CD4-positive, alpha-beta T cell (primary cell): Measurements from ENCODE around the gene PTPRO. TPM values are rescaled to one million over a fixed set of nuclear protein-coding genes. Genes with fewer than 3 reads are reported as not detected.

Source experiments
- ATAC-seq: fragments of 200-7000 bp; cut with Tn5 transposase; one replicate; pipeline ENCODE4 v1.10.0; 2022; ENCODE audit warnings: mild to moderate bottlenecking; ENCODE audit not compliant: poor library complexity
- CTCF ChIA-PET: fragments of 350-600 bp; sonication (Branson Sonifier 250); formaldehyde crosslinking; loops from one replicate; lab custom pipeline; 2021; ENCODE audit warnings: antibody characterized with exemption, inconsistent platforms; lab: Charles Lee
- POLR2A ChIA-PET: fragments of 350-600 bp; sonication (Branson Sonifier 250); formaldehyde crosslinking; loops from one replicate; lab custom pipeline; 2021; ENCODE audit warnings: antibody characterized with exemption, inconsistent platforms; lab: Charles Lee
- DNase-seq, 14 experiments: peaks; one replicate each; pipeline ENCODE4 v3.0.0-alpha.2; 2013 to 2020; ENCODE audit warnings: mixed read lengths in 2 of 14
- H3K27ac ChIP-seq, 2 donors: one replicate each; pipeline versions ENCODE4 v1.5.1 to v1.7.0; 2013; ENCODE audit warnings: low read length in 2 of 2, low read depth in 1 of 2, mild to moderate bottlenecking in 1 of 2
- H3K27me3 ChIP-seq, 2 experiments: 1 replicate in 1 of 2; 2 replicates in 1 of 2; pipeline versions ENCODE4 v1.6.1 to v1.7.0; 2013; ENCODE audit warnings: low read length in 2 of 2, control low read depth in 1 of 2, mild to moderate bottlenecking in 1 of 2, moderate library complexity in 1 of 2; ENCODE audit not compliant: insufficient read depth in 2 of 2, control insufficient read depth in 1 of 2
- H3K36me3 ChIP-seq: one replicate; pipeline ENCODE4 v1.6.1; 2013; ENCODE audit warnings: low read length, control low read depth; ENCODE audit not compliant: insufficient read depth
- H3K4me1 ChIP-seq: one replicate; pipeline ENCODE4 v1.6.1; 2013; ENCODE audit warnings: low read length, control low read depth; ENCODE audit not compliant: insufficient read depth
- H3K4me3 ChIP-seq: one replicate; pipeline ENCODE4 v1.5.1; 2013; ENCODE audit warnings: mild to moderate bottlenecking, low read length, moderate library complexity
- H3K9me3 ChIP-seq, 2 experiments: 1 replicate in 1 of 2; 2 replicates in 1 of 2; pipeline versions ENCODE4 v1.6.1 to v1.7.0; 2013; ENCODE audit warnings: low read length in 2 of 2, mild to moderate bottlenecking in 2 of 2, control low read depth in 1 of 2, moderate library complexity in 1 of 2; ENCODE audit not compliant: control insufficient read depth in 1 of 2, insufficient read depth in 1 of 2
- H3K27ac Mint-ChIP-seq: one replicate; pipeline ENCODE4 v1.8.0; 2020; ENCODE audit warnings: mixed read lengths
- H3K27me3 Mint-ChIP-seq: one replicate; pipeline ENCODE4 v1.8.0; 2021; ENCODE audit warnings: mixed read lengths
- H3K36me3 Mint-ChIP-seq: one replicate; pipeline ENCODE4 v1.8.0; 2021; ENCODE audit warnings: low read depth, mixed read lengths
- H3K4me1 Mint-ChIP-seq: one replicate; pipeline ENCODE4 v1.8.0; 2021; ENCODE audit warnings: low read depth, mixed read lengths
- H3K4me3 Mint-ChIP-seq: one replicate; pipeline ENCODE4 v1.8.0; 2020; ENCODE audit warnings: mild to moderate bottlenecking, mixed read lengths
- H3K9me3 Mint-ChIP-seq: one replicate; pipeline ENCODE4 v1.8.0; 2020; ENCODE audit warnings: mixed read lengths
- CTCF ChIP-seq: fragments of 200-600 bp; IDR thresholded peaks from one replicate; pipeline ENCODE4 v1.8.0; 2022; ENCODE audit warnings: antibody characterized with exemption, mild to moderate bottlenecking
- intact Hi-C, 2 experiments: fragments of 100-400 bp; cut with DNase I in 1 of 2; cut with micrococcal nuclease in 1 of 2; formaldehyde crosslinking; loops; one replicate each; pipeline versions ENCODE4 v1.15.1 to v1.9.0; 2023 to 2025; cut with DNase I, micrococcal nuclease
- total RNA-seq, 174 experiments: library from RNA in 2 of 174; stranded (reverse) in 2 of 174; gene quantifications; one replicate each; pipeline ENCODE4 v1.2.3 and lab custom pipeline; 2021 to 2026

Gene PTPRO
- total RNA-seq, 2 experiments from 2014 or later = 2.1 to 2.8 TPM

- ChIA-PET POLR2A (no interaction called here), CTCF (no interaction called here)
- H3K9me3 ChIP-seq = no peaks in the 10 kb centered on the region
- H3K27me3 ChIP-seq = no peaks in the 10 kb centered on the region
- H3K4me3 Mint-ChIP-seq = no peak overlapping the region
- no peaks in the 10 kb centered on the region for H3K27me3 Mint-ChIP-seq
- intact Hi-C loops = no loop called here
- no peaks in the 10 kb centered on the region for H3K4me1 Mint-ChIP-seq
- DNase-seq (no peak), ATAC-seq (no peak)
- no peaks in the 10 kb centered on the region for H3K4me1 ChIP-seq
- no peak overlapping the region for H3K27ac Mint-ChIP-seq
- no peak overlapping the region for H3K4me3 ChIP-seq
- H3K9me3 Mint-ChIP-seq = no peaks in the 10 kb centered on the region
- H3K27ac ChIP-seq = no peak overlapping the region
- no peaks in the 10 kb centered on the region for H3K36me3 Mint-ChIP-seq
- no peaks in the 10 kb centered on the region for H3K36me3 ChIP-seq
- no peak for TF ChIP-seq CTCF
Measured at GRCh38 chr12:15629108-15629507, 306.8 kb downstream of the PTPRO start.

GRCh38 chr12:15629761-15630160, 307.5 kb downstream of the PTPRO start:
- intact Hi-C loops = no loop called here
- ATAC-seq = no peak
- H3K4me1 ChIP-seq = no peaks in the 10 kb centered on the region
- TF ChIP-seq CTCF = no peak
- Mint-ChIP-seq H3K4me3 (no peak overlapping the region), H3K9me3 (no peaks in the 10 kb centered on the region), H3K27ac (no peak overlapping the region), H3K27me3 (no peaks in the 10 kb centered on the region), H3K36me3 (no peaks in the 10 kb centered on the region), H3K4me1 (no peaks in the 10 kb centered on the region)
- H3K27ac ChIP-seq = no peak overlapping the region
- no peaks in the 10 kb centered on the region for H3K27me3 ChIP-seq
- ChIA-PET CTCF (no interaction called here), POLR2A (no interaction called here)
- DNase-seq = no peak
- no peak overlapping the region for H3K4me3 ChIP-seq
- no peaks in the 10 kb centered on the region for H3K9me3 ChIP-seq
- no peaks in the 10 kb centered on the region for H3K36me3 ChIP-seq

- no peak overlapping the region for H3K4me3 Mint-ChIP-seq
- no peaks in the 10 kb centered on the region for H3K4me1 ChIP-seq
- DNase-seq (no peak), ATAC-seq (no peak)
- no peak for TF ChIP-seq CTCF
- intact Hi-C loops = no loop called here
- H3K27ac Mint-ChIP-seq = no peak overlapping the region
- CTCF ChIA-PET = no interaction called here
- no peaks in the 10 kb centered on the region for H3K9me3 ChIP-seq
- no peaks in the 10 kb centered on the region for H3K27me3 Mint-ChIP-seq
- no peaks in the 10 kb centered on the region for H3K36me3 Mint-ChIP-seq
- H3K27me3 ChIP-seq = no peaks in the 10 kb centered on the region
- no peaks in the 10 kb centered on the region for H3K36me3 ChIP-seq
- no peaks in the 10 kb centered on the region for H3K4me1 Mint-ChIP-seq
- no peaks in the 10 kb centered on the region for H3K9me3 Mint-ChIP-seq
- H3K27ac ChIP-seq = no peak overlapping the region
- POLR2A ChIA-PET = no interaction called here
- H3K4me3 ChIP-seq = no peak overlapping the region
Measured at GRCh38 chr12:15631007-15631715, 308.9 kb downstream of the PTPRO start.
